ENCODE data around the gene NPHP4. TPM values are rescaled to one million over a fixed set of nuclear protein-coding genes. Genes with fewer than 3 reads are reported as not detected.
A peak's percentile ranks its signal among the peaks of the same experiment; 100 is the strongest.

The NPHP4 gene
- total RNA-seq, 8 experiments from 2014 or later, result 4.5 to 20.2 (median 11.0) TPM

DNA sequence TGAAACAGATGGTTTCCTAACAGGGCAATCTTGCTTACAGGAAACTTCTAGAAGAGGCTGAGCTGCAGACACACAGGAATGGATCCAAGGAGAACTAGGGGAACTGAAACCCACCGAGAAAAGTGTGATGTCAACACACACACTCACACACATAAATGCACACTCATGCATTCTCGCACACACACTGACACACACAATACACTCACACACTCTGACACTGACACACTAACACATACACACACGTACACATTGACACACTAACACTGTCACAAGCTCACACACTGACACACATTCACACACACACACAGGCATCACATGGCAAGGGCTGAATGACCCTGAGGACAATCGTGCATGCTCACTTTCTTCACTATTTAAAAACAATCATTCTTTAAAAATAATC lies 142.7 kb downstream of the NPHP4 start:
- in situ Hi-C loops (cut with MboI; ENCODE audit: low pct_unique_long_range_greater_than_20kb in 2 of 9, low sequenced_read_pairs in 9 of 9, unreplicated experiment in 9 of 9), result no loop called here
- ATAC-seq (replicated peaks in 6 of 8), result no peak
- WGBS, 10 experiments, result 8 to 89% (median 64%) methylated on average over 1 to 4 of the region's 4 CpGs; no CpG with 5 or more reads in 3 of the 10 experiments
- H3K4me1 ChIP-seq (replicated peaks in 1 of 2), result no peaks in the 10 kb centered on the region
- H3K27ac ChIP-seq, result no peak overlapping the region
- H3K4me3 ChIP-seq, result no peak overlapping the region

DNA sequence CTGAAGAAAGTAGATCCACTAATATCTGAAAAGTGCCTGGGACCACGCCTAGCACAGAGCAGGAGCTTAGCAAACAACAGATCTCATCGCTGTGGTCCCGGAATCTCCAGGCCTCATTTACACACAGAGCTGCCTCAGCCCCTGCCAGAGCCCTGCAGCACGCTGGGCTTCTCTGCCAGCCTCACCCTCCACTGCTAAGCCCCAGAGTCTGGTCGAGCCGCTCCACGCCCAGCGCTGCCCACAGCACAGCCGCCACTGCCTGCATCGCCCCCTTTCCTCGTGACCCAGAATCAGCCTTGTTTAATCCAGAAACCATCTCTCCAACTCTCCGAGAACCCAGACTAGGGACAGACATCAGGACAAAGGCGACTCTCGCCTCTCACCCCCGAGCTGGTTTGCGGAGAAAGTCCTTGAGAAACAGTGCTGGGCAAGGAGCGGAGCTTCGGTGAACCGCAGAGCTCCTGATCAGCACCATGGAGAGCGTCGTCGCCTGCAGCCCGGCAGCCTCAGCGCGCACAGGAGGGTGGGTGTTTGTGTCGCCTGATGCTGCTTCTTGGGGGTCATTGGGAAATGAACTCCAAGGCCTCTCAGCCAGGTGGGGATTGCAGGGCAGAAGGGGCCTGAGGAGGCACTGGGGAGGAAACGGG lies 145.1 kb downstream of the NPHP4 start:
- in situ Hi-C loops (cut with MboI; ENCODE audit: low pct_unique_long_range_greater_than_20kb in 2 of 9, low sequenced_read_pairs in 9 of 9, unreplicated experiment in 9 of 9), result no loop called here
- Histone ChIP-seq H3K4me3 (no peak overlapping the region), H3K27ac (no peak overlapping the region), H3K4me1 (replicated peaks in 1 of 2) (peaks cover 14 to 15% of the 10 kb centered on the region in 2 donors)
- peak in 6 of 8 experiments; percentile 14 to 81 (median 40) for ATAC-seq (replicated peaks in 6 of 8)
- 33 to 61% (median 38%) methylated on average over 3 to 21 of the region's 27 CpGs; no CpG with 5 or more reads in 4 of the 10 experiments for WGBS, 10 experiments

DNA sequence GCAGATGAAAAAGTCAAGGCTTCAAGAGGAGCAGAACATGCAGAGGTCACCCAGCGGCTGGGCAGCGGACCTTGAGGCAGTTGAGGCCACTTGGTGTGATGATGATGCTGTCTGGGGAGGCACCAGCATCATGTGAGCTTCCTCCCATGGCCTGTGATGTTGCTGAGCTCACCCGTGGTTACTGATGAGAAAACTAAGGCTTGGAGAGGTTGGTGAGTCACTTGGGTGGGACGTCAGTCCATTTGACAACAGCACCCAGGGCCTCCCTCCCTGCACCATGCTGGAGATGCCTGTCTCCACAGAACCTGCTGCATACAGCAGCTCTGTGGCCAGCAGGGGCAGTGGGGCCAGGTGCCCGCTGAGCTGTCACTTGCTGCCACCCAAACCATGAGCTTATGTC lies 146.8 kb downstream of the NPHP4 start:
- no peak overlapping the region for H3K27ac ChIP-seq
- peaks cover 24 to 26% of the 10 kb centered on the region in 2 donors for H3K4me1 ChIP-seq (replicated peaks in 1 of 2)
- 0 to 100% (median 67%) methylated on average over 1 to 5 of the region's 5 CpGs; no CpG with 5 or more reads in 4 of the 10 experiments for WGBS, 10 experiments
- no peak overlapping the region for H3K4me3 ChIP-seq
- ATAC-seq (replicated peaks in 6 of 8), result peak in 4 of 8 experiments; percentile 11 to 93 (median 52)
- in situ Hi-C loops (cut with MboI; ENCODE audit: low pct_unique_long_range_greater_than_20kb in 2 of 9, low sequenced_read_pairs in 9 of 9, unreplicated experiment in 9 of 9), result no loop called here

DNA sequence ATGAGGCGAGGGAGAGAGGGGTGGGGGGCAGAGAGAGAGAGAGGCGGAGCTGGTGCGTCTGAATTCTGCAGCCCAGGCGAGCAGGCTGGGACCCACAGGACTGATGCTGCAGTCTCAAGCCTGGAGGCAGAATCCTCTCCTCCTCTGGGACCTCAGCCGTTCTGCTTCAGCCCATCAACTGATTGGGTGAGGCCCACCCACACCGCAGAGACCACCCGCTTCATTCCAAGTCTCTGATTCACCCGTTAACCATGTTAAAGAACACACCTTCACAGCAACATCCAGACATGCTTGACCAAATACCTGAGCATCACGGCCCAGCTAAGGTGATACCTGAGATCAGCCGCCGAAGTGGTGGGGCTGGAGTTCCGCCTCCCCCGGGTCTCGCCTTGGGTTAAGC lies 147.8 kb downstream of the NPHP4 start:
- H3K4me3 ChIP-seq, result no peak overlapping the region
- WGBS, 10 experiments, result 13 to 98% (median 61%) methylated on average over 2 to 11 of the region's 14 CpGs; no CpG with 5 or more reads in 4 of the 10 experiments
- no peak for ATAC-seq (replicated peaks in 6 of 8)
- peaks cover 33 to 35% of the 10 kb centered on the region in 2 donors for H3K4me1 ChIP-seq (replicated peaks in 1 of 2)
- no peak overlapping the region for H3K27ac ChIP-seq
- in situ Hi-C loops (cut with MboI; ENCODE audit: low pct_unique_long_range_greater_than_20kb in 2 of 9, low sequenced_read_pairs in 9 of 9, unreplicated experiment in 9 of 9), result no loop called here

DNA sequence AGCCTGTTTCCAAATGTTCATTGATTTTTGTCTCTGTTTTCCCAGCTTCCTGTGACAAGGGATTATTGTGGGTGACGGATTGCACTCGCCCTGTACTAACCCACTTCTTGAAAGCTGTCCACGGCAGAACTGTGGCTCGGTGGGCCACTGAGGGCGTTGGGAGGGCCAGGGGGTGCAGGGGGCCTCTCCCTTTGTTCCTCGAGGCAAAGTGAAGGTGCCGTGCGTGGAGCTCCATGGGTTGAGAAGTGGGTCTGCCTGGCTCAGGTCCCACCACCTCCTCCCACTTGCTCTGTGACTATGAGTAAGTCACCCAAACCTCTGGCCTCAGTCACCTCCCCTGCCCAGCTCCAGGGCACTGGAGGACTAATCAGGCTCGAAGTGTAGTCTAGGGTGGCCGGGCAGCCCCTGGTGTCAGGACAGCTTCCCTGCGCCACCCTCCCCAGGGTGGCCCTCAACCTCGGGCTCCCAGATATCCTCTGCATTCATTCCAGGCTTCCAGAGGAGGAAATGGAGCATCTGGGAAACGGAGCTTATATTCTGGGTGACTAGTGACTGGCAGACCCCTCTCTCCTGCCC lies 148.6 kb downstream of the NPHP4 start:
- ATAC-seq (replicated peaks in 6 of 8), result peak in 2 of 8 experiments; percentile 7 to 9
- 0 to 80% (median 50%) methylated on average over 1 to 7 of the region's 13 CpGs; no CpG with 5 or more reads in 3 of the 10 experiments for whole genome bisulfite sequencing, 10 experiments
- H3K4me3 ChIP-seq, result no peak overlapping the region
- peak overlapping the region in 1 of 2 donors; percentile 13 for H3K27ac ChIP-seq
- H3K4me1 ChIP-seq (replicated peaks in 1 of 2), result peaks cover 41 to 42% of the 10 kb centered on the region in 2 donors
- in situ Hi-C loops (cut with MboI; ENCODE audit: low pct_unique_long_range_greater_than_20kb in 2 of 9, low sequenced_read_pairs in 9 of 9, unreplicated experiment in 9 of 9), result no loop called here

DNA sequence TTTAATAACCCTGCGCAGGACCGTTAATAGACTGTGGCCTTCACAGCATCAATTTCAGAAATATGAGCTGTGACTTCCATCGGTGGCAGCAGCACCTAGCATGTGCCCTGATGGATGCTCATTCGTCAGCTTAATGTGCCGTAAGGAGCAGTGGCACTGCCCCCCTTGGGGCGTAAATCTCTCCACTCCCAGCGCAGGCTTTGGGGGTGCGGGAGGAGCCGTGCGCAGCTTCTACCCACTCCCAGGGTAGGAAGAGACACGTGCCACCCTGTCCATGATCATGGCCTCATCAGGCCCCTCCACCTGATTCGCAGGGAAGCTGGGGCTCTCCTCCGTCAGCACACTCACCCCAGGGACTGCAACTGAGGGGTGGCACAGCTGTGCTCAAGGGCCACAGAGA lies 149.5 kb downstream of the NPHP4 start:
- ATAC-seq (replicated peaks in 6 of 8), result peak in 4 of 8 experiments; percentile 4 to 63 (median 20)
- WGBS, 10 experiments, result 0 to 86% (median 65%) methylated on average over 1 to 11 of the region's 13 CpGs; no CpG with 5 or more reads in 1 of the 10 experiments

DNA sequence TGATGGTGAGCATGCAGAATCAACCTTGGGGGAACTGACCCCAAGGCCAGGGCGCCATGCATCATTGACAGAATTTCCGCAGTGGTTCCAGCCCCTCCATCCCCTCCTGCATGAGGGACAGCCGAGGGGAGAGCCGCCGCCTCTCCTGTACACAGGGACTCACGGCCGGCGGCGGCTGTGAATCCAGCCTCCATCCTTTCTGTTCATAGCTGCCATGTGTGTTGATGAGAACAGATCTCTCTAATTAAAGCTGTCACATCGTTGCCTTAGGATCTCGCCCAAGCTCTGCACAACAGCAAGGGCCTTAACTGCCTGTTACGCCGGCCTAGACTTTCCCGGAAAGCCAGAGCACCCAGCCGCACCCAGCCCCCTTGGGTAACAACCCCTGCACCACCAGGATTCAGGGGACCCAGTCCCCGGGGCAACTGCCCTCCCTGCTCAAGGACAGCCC lies 151.6 kb downstream of the NPHP4 start:
- peak in 4 of 8 experiments; percentile 15 to 24 (median 18) for ATAC-seq (replicated peaks in 6 of 8)
- H3K4me1 ChIP-seq (replicated peaks in 1 of 2), result peaks cover 41 to 58% of the 10 kb centered on the region in 2 donors
- peak overlapping the region; percentile 13 to 59 for H3K27ac ChIP-seq
- H3K4me3 ChIP-seq, result no peak overlapping the region
- in situ Hi-C loops (cut with MboI; ENCODE audit: low pct_unique_long_range_greater_than_20kb in 2 of 9, low sequenced_read_pairs in 9 of 9, unreplicated experiment in 9 of 9), result no loop called here
- 20 to 75% (median 67%) methylated on average over 1 to 8 of the region's 16 CpGs; no CpG with 5 or more reads in 5 of the 10 experiments for WGBS, 10 experiments

More for the DNA sequence above, 149.5 kb downstream of the NPHP4 start:
- Histone ChIP-seq H3K4me3 (no peak overlapping the region), H3K4me1 (replicated peaks in 1 of 2) (peaks cover 41 to 46% of the 10 kb centered on the region in 2 donors), H3K27ac (peak overlapping the region in 1 of 2 donors; percentile 13)
- in situ Hi-C loops (cut with MboI; ENCODE audit: low pct_unique_long_range_greater_than_20kb in 2 of 9, low sequenced_read_pairs in 9 of 9, unreplicated experiment in 9 of 9), result no loop called here

DNA sequence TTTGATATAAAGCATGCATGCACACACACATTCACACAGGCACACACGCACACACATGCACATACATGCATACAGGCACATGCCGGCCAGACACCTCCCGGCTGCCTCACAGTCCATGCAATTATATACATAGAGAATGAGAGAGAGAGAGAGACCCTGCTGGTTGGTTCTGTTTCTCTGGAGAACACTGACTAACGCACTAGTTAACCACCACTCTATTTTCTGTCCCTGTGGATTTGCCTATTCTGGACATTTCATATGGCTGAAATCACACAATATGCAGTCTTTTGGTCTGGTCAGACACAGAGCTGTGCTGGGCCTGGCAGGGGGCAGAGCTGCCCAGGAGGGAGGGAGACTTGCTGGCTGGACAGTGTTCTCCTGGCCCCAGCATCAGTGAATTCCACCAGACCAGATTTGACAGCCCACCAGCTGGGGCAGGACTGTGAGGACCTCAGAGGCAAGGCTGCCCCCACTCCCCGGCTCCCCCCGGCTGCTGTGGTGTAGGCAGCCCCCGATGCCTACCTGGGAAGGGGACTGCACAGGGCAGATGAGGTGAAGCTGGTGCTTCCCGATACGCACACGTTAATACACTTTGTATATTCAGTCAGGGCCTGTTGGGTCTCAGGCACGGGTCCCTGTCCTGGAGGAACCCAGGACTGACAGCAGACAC lies 152.2 kb downstream of the NPHP4 start:
- WGBS, 10 experiments, result 0 to 90% (median 57%) methylated on average over 1 to 7 of the region's 11 CpGs; no CpG with 5 or more reads in 3 of the 10 experiments
- H3K27ac ChIP-seq, result peak overlapping the region; percentile 2 to 59
- in situ Hi-C loops (cut with MboI; ENCODE audit: low pct_unique_long_range_greater_than_20kb in 2 of 9, low sequenced_read_pairs in 9 of 9, unreplicated experiment in 9 of 9), result no loop called here

DNA sequence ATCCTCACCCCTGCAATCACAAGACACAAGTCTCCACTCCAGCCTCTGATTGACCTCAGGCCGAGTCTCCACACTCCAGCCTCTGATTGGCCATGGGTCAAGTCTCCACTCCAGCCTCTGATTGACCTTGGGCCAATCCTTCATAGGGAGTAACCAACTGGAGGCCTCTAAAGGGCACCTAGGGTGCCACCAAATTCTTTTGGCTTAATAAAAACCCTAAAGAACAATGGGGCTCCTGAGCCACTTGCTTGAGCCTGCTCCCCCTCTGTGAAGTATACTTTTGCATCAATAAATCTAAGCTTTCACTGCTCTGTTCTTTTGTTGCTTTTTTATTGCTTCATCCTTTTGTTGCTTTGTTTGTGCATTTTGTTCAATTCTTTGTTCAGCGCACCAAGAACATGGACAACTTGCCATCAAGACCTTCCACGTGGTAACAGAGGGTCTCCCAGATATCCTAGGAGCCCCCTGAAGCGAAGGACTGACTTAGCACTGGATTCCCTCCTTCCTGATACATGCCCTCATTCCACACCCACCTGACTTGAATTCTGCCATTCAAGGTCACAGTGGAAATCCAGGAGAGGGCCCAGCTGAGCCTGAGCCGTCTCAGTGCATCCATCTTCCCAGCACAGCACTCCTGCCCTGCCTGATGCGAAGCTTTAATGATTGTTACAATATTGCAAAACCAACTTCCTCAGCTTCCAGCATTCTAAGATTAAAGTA lies 152.9 kb downstream of the NPHP4 start:
- H3K4me1 ChIP-seq (replicated peaks in 1 of 2), result peaks cover 41 to 58% of the 10 kb centered on the region in 2 donors
- ATAC-seq (replicated peaks in 6 of 8), result peak in 5 of 8 experiments; percentile 50 to 71 (median 58)
- WGBS, 10 experiments, result 0 to 83% (median 31%) methylated on average over 1 to 6 of the region's 6 CpGs
- in situ Hi-C loops (cut with MboI; ENCODE audit: low pct_unique_long_range_greater_than_20kb in 2 of 9, low sequenced_read_pairs in 9 of 9, unreplicated experiment in 9 of 9), result no loop called here
- peak overlapping the region; percentile 2 to 58 for H3K27ac ChIP-seq
- no peak overlapping the region for H3K4me3 ChIP-seq

More for the DNA sequence above, 152.2 kb downstream of the NPHP4 start:
- no peak overlapping the region for H3K4me3 ChIP-seq
- ATAC-seq (replicated peaks in 6 of 8), result peak in 7 of 8 experiments; percentile 27 to 71 (median 46)
- peaks cover 41 to 58% of the 10 kb centered on the region in 2 donors for H3K4me1 ChIP-seq (replicated peaks in 1 of 2)

DNA sequence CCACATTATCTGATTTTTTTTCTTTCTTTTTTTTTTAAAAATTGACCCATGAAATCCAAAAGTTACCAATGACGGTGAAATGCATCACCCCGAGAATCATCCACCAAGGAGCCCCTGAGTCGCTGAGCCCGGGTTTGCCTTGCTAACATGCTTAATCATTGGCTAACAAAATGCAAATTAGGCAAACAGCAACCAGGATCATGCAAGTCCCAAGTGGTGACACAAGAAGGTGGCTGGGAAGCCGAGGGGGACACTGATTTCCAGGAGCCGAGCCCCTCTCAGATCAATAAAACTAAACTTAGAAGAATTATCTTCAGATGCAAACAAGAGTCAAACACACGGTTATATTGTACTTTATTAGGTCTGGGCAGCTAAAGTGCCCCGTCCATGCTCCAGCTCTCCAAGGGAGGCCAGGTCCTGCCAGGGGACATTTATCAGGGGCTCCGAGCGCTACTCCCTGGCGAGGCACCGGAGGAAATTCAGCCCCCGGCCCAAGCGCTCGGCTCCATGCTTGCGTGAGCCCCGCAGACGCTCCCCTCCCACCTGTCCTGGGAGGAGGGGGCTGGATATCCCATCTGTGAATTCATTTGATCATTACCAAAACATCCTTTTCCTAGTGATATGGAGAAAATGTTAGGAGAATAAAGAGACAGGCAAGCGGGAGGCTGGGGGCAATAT lies 154.1 kb downstream of the NPHP4 start:
- 38 to 100% (median 71%) methylated on average over 1 to 15 of the region's 19 CpGs for WGBS, 10 experiments
- in situ Hi-C loops (cut with MboI; ENCODE audit: low pct_unique_long_range_greater_than_20kb in 2 of 9, low sequenced_read_pairs in 9 of 9, unreplicated experiment in 9 of 9), result no loop called here
- no peak for ATAC-seq (replicated peaks in 6 of 8)

DNA sequence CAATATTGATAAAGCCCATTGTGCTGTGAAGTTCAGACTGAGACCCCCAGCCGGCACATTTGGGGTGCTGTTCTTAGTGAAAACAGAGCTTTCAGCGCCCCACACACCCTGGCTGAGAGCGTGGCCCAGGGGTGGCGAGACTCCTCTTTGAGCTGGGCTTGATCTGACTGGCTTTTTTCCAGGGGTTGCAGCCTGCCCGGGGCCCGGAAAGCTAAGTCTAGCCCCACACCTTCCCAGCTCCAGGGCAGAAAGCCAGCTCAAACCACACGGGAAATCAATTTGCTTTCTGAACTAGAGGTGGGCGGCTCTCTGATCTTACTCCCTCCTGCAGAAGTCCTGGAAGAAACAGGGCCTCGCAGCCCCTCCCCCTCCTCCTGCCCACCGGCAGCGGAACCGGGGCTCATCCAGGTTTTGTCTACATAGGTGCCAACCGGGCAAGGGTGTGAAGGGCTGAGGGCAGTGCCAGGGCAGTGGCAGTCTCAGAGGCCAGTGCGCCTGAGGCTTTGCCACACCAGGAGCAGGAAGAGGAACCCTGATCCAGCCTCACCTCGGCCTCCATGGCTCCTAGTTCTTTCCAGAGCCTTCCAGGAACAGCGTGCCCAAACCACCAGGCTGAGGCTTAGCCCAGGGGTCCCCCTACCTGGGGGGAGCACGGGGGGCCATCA lies 155.3 kb downstream of the NPHP4 start:
- 0 to 80% (median 78%) methylated on average over 1 to 11 of the region's 17 CpGs; no CpG with 5 or more reads in 5 of the 10 experiments for WGBS, 10 experiments
- Histone ChIP-seq H3K27ac (peak overlapping the region in 1 of 2 donors; percentile 51), H3K4me3 (no peak overlapping the region), H3K4me1 (replicated peaks in 1 of 2) (peaks cover 24 to 48% of the 10 kb centered on the region in 2 donors)
- peak in 3 of 8 experiments; percentile 27 to 47 (median 44) for ATAC-seq (replicated peaks in 6 of 8)
- in situ Hi-C loops (cut with MboI; ENCODE audit: low pct_unique_long_range_greater_than_20kb in 2 of 9, low sequenced_read_pairs in 9 of 9, unreplicated experiment in 9 of 9), result no loop called here

More for the DNA sequence above, 154.1 kb downstream of the NPHP4 start:
- Histone ChIP-seq H3K4me1 (replicated peaks in 1 of 2) (peaks cover 36 to 53% of the 10 kb centered on the region in 2 donors), H3K27ac (no peak overlapping the region), H3K4me3 (no peak overlapping the region)
